HG03103 (cell line): Measurements from ENCODE around the gene TAPT1.
"Not testable (repeated sequence)": the region's sequence is repeated elsewhere in the genome, so short reads cannot be mapped to it uniquely, and the experiment has no call there.

ENCODE experiments used
- ATAC-seq: cut with Tn5 transposase; IDR thresholded peaks from one replicate; pipeline ENCODE4 v1.9.1; 2021; ENCODE audit warnings: low read depth; ENCODE audit not compliant: unreplicated experiment

TAPT1 gene

GRCh38 chr4:16225863-16226815 lies at the start of gene TAPT1:
Gene TAPT1, minus strand, starts transcription at chr4:16226471. Its CDS starts 14 bp downstream, at chr4:16226457.
- peak; percentile 59 for ATAC-seq

GRCh38 chr4:16271411-16271810 lies 45.1 kb upstream of the TAPT1 start:
- no peak for ATAC-seq

GRCh38 chr4:16270454-16271328 lies 44.4 kb upstream of the TAPT1 start:
- ATAC-seq = no peak

- not testable (repeated sequence) for ATAC-seq
These were observed 43.6 kb upstream of the TAPT1 start for GRCh38 chr4:16269742-16270453.

GRCh38 chr4:16269240-16269639 lies 43.0 kb upstream of the TAPT1 start:
- no peak for ATAC-seq

GRCh38 chr4:16268290-16268689 lies 42.0 kb upstream of the TAPT1 start:
- ATAC-seq = no peak

- no peak for ATAC-seq
These were observed 41.4 kb upstream of the TAPT1 start for GRCh38 chr4:16267639-16268038.

- ATAC-seq = no peak
These were observed 39.5 kb upstream of the TAPT1 start for GRCh38 chr4:16265820-16266219.

- ATAC-seq = no peak
These were observed 38.5 kb upstream of the TAPT1 start for GRCh38 chr4:16264798-16265197.

- ATAC-seq = no peak
These were observed 36.8 kb upstream of the TAPT1 start for GRCh38 chr4:16263056-16263455.

GRCh38 chr4:16262188-16262587 lies 35.9 kb upstream of the TAPT1 start:
- ATAC-seq = no peak

GRCh38 chr4:16261313-16261878 lies 35.1 kb upstream of the TAPT1 start:
- ATAC-seq = no peak

- ATAC-seq = no peak
These were observed 33.6 kb upstream of the TAPT1 start for GRCh38 chr4:16259889-16260246.

GRCh38 chr4:16259241-16259888 lies 33.1 kb upstream of the TAPT1 start:
- ATAC-seq = no peak

- no peak for ATAC-seq
These were observed 31.3 kb upstream of the TAPT1 start for GRCh38 chr4:16257611-16258010.

GRCh38 chr4:16256343-16256742 lies 30.1 kb upstream of the TAPT1 start:
- ATAC-seq = no peak

- ATAC-seq = no peak
These were observed 29.5 kb upstream of the TAPT1 start for GRCh38 chr4:16255730-16256129.

- ATAC-seq = no peak
These were observed 27.1 kb upstream of the TAPT1 start for GRCh38 chr4:16253127-16253960.
